Neutrophil (primary cell): ENCODE results near the gene GMDS.

Experiments
- H3K27ac ChIP-seq: fragments of 200-600 bp; sonication (generic); 2 replicates; pipeline ENCODE4 v1.5.1; 2016; ENCODE audit warnings: mild to moderate bottlenecking, moderate library complexity
- H3K27me3 ChIP-seq: fragments of 200-600 bp; sonication (generic); 2 replicates; pipeline ENCODE4 v1.6.0; 2016; ENCODE audit warnings: mild to moderate bottlenecking
- H3K36me3 ChIP-seq: fragments of 200-600 bp; sonication (generic); 2 replicates; pipeline ENCODE4 v1.5.1; 2017
- H3K4me1 ChIP-seq, 2 experiments: fragments of 200-600 bp in 1 of 2; sonication (generic) in 1 of 2; 1 replicate in 1 of 2; 2 replicates in 1 of 2; pipeline versions ENCODE4 v1.5.1 to v1.6.1; 2013 to 2016; ENCODE audit warnings: low read depth in 1 of 2, low read length in 1 of 2, mild to moderate bottlenecking in 1 of 2, moderate library complexity in 1 of 2; ENCODE audit not compliant: control insufficient read depth in 1 of 2, insufficient read depth in 1 of 2
- H3K4me3 ChIP-seq, 2 experiments: fragments of 200-600 bp in 1 of 2; sonication (generic) in 1 of 2; 1 replicate in 1 of 2; 2 replicates in 1 of 2; pipeline ENCODE4 v1.5.1; 2013 to 2016; ENCODE audit warnings: low read depth in 1 of 2, low read length in 1 of 2, mild to moderate bottlenecking in 1 of 2, moderate library complexity in 1 of 2
- H3K9me3 ChIP-seq: fragments of 200-600 bp; sonication (generic); 2 replicates; pipeline ENCODE4 v1.5.1; 2016
- TF ChIP-seq, protein P1 (sequence below): fragments of 200-600 bp; sonication (generic); IDR thresholded peaks from 2 replicates; pipeline ENCODE4 v1.5.1; 2016; ENCODE audit warnings: antibody characterized with exemption

Gene GMDS

DNA sequence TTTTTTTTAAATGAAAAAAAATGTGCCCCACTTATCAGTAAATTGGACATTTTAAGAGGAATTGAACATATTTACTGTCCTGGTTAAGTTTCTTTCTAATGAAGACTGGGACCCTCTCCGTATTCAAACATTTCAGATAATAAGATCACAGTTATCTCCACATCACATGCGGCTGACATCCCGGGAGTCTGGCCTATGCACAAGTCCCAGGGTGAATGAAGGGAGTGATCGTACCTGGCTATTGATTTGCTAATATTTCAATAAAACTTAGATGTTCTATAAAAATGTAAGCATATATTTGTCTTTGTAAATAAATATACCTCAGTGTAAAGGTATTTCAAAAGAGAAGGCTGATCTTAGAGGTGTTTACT is 577.6 kb downstream of the GMDS start:
- Histone ChIP-seq H3K27ac (no peak overlapping the region), H3K4me1 (peaks cover 0 to 2% of the 10 kb centered on the region in 2 experiments)
- TF ChIP-seq, protein P1, sequence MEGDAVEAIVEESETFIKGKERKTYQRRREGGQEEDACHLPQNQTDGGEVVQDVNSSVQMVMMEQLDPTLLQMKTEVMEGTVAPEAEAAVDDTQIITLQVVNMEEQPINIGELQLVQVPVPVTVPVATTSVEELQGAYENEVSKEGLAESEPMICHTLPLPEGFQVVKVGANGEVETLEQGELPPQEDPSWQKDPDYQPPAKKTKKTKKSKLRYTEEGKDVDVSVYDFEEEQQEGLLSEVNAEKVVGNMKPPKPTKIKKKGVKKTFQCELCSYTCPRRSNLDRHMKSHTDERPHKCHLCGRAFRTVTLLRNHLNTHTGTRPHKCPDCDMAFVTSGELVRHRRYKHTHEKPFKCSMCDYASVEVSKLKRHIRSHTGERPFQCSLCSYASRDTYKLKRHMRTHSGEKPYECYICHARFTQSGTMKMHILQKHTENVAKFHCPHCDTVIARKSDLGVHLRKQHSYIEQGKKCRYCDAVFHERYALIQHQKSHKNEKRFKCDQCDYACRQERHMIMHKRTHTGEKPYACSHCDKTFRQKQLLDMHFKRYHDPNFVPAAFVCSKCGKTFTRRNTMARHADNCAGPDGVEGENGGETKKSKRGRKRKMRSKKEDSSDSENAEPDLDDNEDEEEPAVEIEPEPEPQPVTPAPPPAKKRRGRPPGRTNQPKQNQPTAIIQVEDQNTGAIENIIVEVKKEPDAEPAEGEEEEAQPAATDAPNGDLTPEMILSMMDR: no peak

GRCh38 chr6:1667012-1667804 is 578.2 kb downstream of the GMDS start:
- Histone ChIP-seq H3K27ac (no peak overlapping the region), H3K9me3 (no peaks in the 10 kb centered on the region), H3K27me3 (no peaks in the 10 kb centered on the region), H3K36me3 (no peaks in the 10 kb centered on the region), H3K4me3 (no peak overlapping the region), H3K4me1 (no peaks in the 10 kb centered on the region)
- TF ChIP-seq, protein P1: no peak

More for the DNA sequence above, 577.6 kb downstream of the GMDS start:
- Histone ChIP-seq H3K36me3 (no peaks in the 10 kb centered on the region), H3K4me3 (no peak overlapping the region), H3K9me3 (no peaks in the 10 kb centered on the region), H3K27me3 (no peaks in the 10 kb centered on the region)

DNA sequence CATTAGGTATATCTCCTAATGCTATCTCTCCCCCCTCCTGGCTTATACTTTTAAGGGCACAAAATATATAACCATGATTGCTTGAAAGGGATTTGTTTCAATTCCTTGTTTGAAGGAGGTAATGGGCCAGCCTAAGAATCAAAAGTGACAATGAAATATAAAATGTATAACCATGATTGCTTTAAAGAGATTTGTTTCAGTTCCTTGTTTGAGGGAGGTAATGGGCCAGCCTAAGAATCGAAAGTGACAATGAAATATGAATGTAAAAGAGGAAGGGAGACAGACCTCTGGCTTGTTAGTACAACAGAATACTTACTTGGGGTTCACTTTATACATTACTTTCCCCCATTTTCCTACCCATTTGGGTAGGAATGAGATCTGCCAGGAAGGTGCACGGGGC is 580.2 kb downstream of the GMDS start:
- Histone ChIP-seq H3K4me1 (no peaks in the 10 kb centered on the region), H3K9me3 (no peaks in the 10 kb centered on the region), H3K36me3 (no peaks in the 10 kb centered on the region), H3K27me3 (no peaks in the 10 kb centered on the region), H3K27ac (no peak overlapping the region), H3K4me3 (no peak overlapping the region)
- TF ChIP-seq, protein P1: no peak

- TF ChIP-seq, protein P1: no peak
These were observed 581.1 kb downstream of the GMDS start for GRCh38 chr6:1664329-1664728.

DNA sequence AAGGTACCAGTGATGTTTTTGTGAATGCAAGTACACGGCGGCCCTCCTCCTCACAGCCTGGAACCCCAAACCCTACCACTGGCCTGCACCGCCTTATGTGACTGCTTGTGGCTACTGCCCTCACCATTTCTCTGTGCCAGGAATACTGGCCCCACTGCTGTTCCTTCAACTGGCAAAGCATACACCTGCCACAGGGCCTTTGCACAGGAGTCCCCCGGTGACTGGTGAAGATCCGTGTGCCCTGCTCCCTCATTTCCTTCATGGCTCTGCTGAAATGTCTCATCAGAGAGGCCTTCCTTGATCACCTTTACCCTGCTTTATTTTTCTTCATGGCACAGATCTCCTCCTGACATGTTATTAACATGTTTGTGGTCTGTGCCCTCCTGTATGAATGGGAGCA is 581.9 kb downstream of the GMDS start:
- TF ChIP-seq, protein P1: no peak

More at GRCh38 chr6:1664329-1664728, 581.1 kb downstream of the GMDS start:
- no peak overlapping the region for H3K27ac ChIP-seq
- H3K4me1 ChIP-seq: peaks cover 0 to 7% of the 10 kb centered on the region in 2 experiments
- H3K9me3 ChIP-seq: no peaks in the 10 kb centered on the region
- H3K36me3 ChIP-seq: no peaks in the 10 kb centered on the region
- no peak overlapping the region for H3K4me3 ChIP-seq
- H3K27me3 ChIP-seq: no peaks in the 10 kb centered on the region

More for the DNA sequence above, 581.9 kb downstream of the GMDS start:
- Histone ChIP-seq H3K27me3 (no peaks in the 10 kb centered on the region), H3K36me3 (no peaks in the 10 kb centered on the region), H3K9me3 (no peaks in the 10 kb centered on the region), H3K4me1 (peaks cover 0 to 7% of the 10 kb centered on the region in 2 experiments), H3K27ac (no peak overlapping the region), H3K4me3 (no peak overlapping the region)
